Trophoblast cell (in vitro differentiated cells and primary cell): Measurements from ENCODE around the gene ABCC3.

Experiments used
- DNase-seq, 2 donors: peaks; one replicate each; pipeline ENCODE4 v3.0.0-alpha.2; 2016
- H2AFZ ChIP-seq: 2 replicates; pipeline ENCODE4 v1.6.1; 2013; ENCODE audit warnings: low read length, moderate library complexity, mild to moderate bottlenecking; ENCODE audit not compliant: insufficient read depth, poor library complexity
- H2AK5ac ChIP-seq: 2 replicates; pipeline ENCODE4 v1.6.1; 2013; ENCODE audit warnings: mild to moderate bottlenecking, low read length
- H2BK120ac ChIP-seq: 2 replicates; pipeline ENCODE4 v1.6.1; 2013; ENCODE audit warnings: low read length, mild to moderate bottlenecking, moderate library complexity; ENCODE audit not compliant: insufficient read depth, poor library complexity
- H2BK12ac ChIP-seq: 2 replicates; pipeline ENCODE4 v1.6.1; 2013; ENCODE audit warnings: mild to moderate bottlenecking, low read length, moderate library complexity
- H2BK5ac ChIP-seq: 2 replicates; pipeline ENCODE4 v1.6.1; 2013; ENCODE audit warnings: low read length, low read depth, moderate library complexity, mild to moderate bottlenecking; ENCODE audit not compliant: poor library complexity
- H3K14ac ChIP-seq: 2 replicates; pipeline ENCODE4 v1.6.1; 2013; ENCODE audit warnings: mild to moderate bottlenecking, low read length
- H3K18ac ChIP-seq: 2 replicates; pipeline ENCODE4 v1.6.1; 2013; ENCODE audit warnings: mild to moderate bottlenecking, low read length
- H3K23ac ChIP-seq: 2 replicates; pipeline ENCODE4 v1.6.1; 2013; ENCODE audit warnings: low read length
- H3K27ac ChIP-seq: 2 replicates; pipeline ENCODE4 v1.5.1; 2013; ENCODE audit warnings: low read depth, mild to moderate bottlenecking, inconsistent platforms, low read length, moderate library complexity
- H3K27me3 ChIP-seq: 2 replicates; pipeline ENCODE4 v1.6.1; 2013; ENCODE audit warnings: inconsistent platforms, mild to moderate bottlenecking, low read length, moderate library complexity; ENCODE audit not compliant: insufficient read depth
- H3K36me3 ChIP-seq, 2 experiments: 1 replicate in 1 of 2; 2 replicates in 1 of 2; pipeline ENCODE4 v1.6.1; 2013; ENCODE audit warnings: low read length in 2 of 2, mild to moderate bottlenecking in 2 of 2, moderate library complexity in 1 of 2; ENCODE audit not compliant: insufficient read depth in 2 of 2, control insufficient read depth in 1 of 2
- H3K4ac ChIP-seq: 2 replicates; pipeline ENCODE4 v1.6.1; 2013; ENCODE audit warnings: low read depth, mild to moderate bottlenecking, low read length, moderate library complexity
- H3K4me1 ChIP-seq, 2 experiments: 1 replicate in 1 of 2; 2 replicates in 1 of 2; pipeline ENCODE4 v1.6.1; 2013; ENCODE audit warnings: low read length in 2 of 2, mild to moderate bottlenecking in 2 of 2, moderate library complexity in 1 of 2; ENCODE audit not compliant: insufficient read depth in 2 of 2, control insufficient read depth in 1 of 2
- H3K4me2 ChIP-seq: 2 replicates; pipeline ENCODE4 v1.6.1; 2013; ENCODE audit warnings: inconsistent platforms, mild to moderate bottlenecking, low read length, moderate library complexity
- H3K4me3 ChIP-seq: 2 replicates; pipeline ENCODE4 v1.5.1; 2013; ENCODE audit warnings: mild to moderate bottlenecking, low read depth, low read length, inconsistent platforms
- H3K79me1 ChIP-seq: one replicate; pipeline ENCODE4 v1.6.1; 2013; ENCODE audit warnings: low read length
- H3K79me2 ChIP-seq: 2 replicates; pipeline ENCODE4 v1.6.1; 2013; ENCODE audit warnings: low read length, mild to moderate bottlenecking; ENCODE audit not compliant: control insufficient read depth, insufficient read depth, poor library complexity
- H3K9ac ChIP-seq: 2 replicates; pipeline ENCODE4 v1.6.1; 2013; ENCODE audit warnings: mild to moderate bottlenecking, low read length
- H3K9me3 ChIP-seq: 2 replicates; pipeline ENCODE4 v1.6.1; 2013; ENCODE audit warnings: low read depth, mild to moderate bottlenecking, control low read depth, inconsistent platforms, low read length; ENCODE audit not compliant: insufficient read depth
- H4K12ac ChIP-seq: 2 replicates; pipeline ENCODE4 v1.6.1; 2013; ENCODE audit warnings: low read depth, mild to moderate bottlenecking, low read length, moderate library complexity
- H4K8ac ChIP-seq: 2 replicates; pipeline ENCODE4 v1.6.1; 2013; ENCODE audit warnings: low read depth, mild to moderate bottlenecking, low read length, moderate library complexity
- H4K91ac ChIP-seq: one replicate; pipeline ENCODE4 v1.6.1; 2013; ENCODE audit warnings: low read depth, mild to moderate bottlenecking, low read length, moderate library complexity
- WGBS: extraction: QIAGEN DNeasy Blood & Tissue Kit; methylation state at CpG from one replicate; pipeline ENCODE4 v1.1.7; 2013; ENCODE audit warnings: missing lambda C conversion rate; ENCODE audit not compliant: insufficient read length, insufficient coverage; ENCODE audit errors: extremely low coverage; 5-methylcytosine and 5-hydroxymethylcytosine counted together

The ABCC3 gene

GRCh38 chr17:50691550-50692447, 57.1 kb downstream of the ABCC3 start:
- no peak overlapping the region for H3K4ac ChIP-seq
- no peak overlapping the region for H3K27ac ChIP-seq
- no peak overlapping the region for H3K14ac ChIP-seq
- no peaks in the 10 kb centered on the region for H3K9me3 ChIP-seq
- WGBS: no CpG with 5 or more reads among the region's 6 CpGs
- no peak overlapping the region for H3K9ac ChIP-seq
- H3K79me2 ChIP-seq: no peaks in the 10 kb centered on the region
- H2AFZ ChIP-seq: no peak overlapping the region
- no peak overlapping the region for H2BK5ac ChIP-seq
- no peaks in the 10 kb centered on the region for H3K27me3 ChIP-seq
- no peak overlapping the region for H3K4me3 ChIP-seq
- H3K4me2 ChIP-seq: no peak overlapping the region
- no peak overlapping the region for H4K12ac ChIP-seq
- no peak overlapping the region for H3K18ac ChIP-seq
- H4K8ac ChIP-seq: no peak overlapping the region
- no peak for DNase-seq
- H3K79me1 ChIP-seq: no peaks in the 10 kb centered on the region
- H4K91ac ChIP-seq: no peak overlapping the region
- no peak overlapping the region for H2BK12ac ChIP-seq
- H3K36me3 ChIP-seq: peaks cover 13 to 23% of the 10 kb centered on the region in 2 experiments
- no peak overlapping the region for H2BK120ac ChIP-seq
- no peak overlapping the region for H2AK5ac ChIP-seq
- H3K4me1 ChIP-seq: peaks cover 15 to 19% of the 10 kb centered on the region in 2 experiments
- no peak overlapping the region for H3K23ac ChIP-seq

DNA sequence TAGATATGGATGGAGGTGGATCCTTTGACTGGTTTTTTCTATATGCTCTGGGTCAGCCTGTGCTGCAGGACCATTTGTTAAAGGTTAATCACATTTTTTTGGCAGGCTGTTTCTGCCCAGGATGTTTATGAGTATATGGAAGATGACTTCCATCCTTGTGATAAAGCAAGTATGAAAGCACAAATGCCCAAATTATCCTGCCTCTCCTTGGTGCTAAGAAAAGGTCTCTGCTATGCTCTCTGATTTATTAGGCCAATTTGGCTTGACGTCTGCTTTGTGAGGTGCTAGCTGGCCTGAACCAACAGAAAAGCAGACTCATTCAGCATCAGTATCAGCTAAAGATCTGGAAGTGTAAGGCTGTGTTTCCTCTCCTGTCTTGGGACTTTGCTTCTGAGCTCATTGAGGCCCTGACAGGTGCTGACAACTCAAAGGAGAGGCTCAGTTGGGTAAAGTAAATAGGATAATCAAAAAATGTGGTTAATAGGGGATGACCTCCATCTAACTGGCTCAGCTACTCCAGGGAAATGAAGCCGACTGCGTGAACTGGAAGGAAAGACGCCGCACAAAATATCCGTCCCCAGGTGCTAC, 57.9 kb downstream of the ABCC3 start:
- H4K12ac ChIP-seq: no peak overlapping the region
- no CpG with 5 or more reads among the region's 6 CpGs for WGBS
- no peak overlapping the region for H3K4me3 ChIP-seq
- H3K79me1 ChIP-seq: no peaks in the 10 kb centered on the region
- no peaks in the 10 kb centered on the region for H3K27me3 ChIP-seq
- no peaks in the 10 kb centered on the region for H3K79me2 ChIP-seq
- no peak overlapping the region for H2AK5ac ChIP-seq
- H2AFZ ChIP-seq: no peak overlapping the region
- no peak overlapping the region for H3K4me2 ChIP-seq
- H3K9ac ChIP-seq: no peak overlapping the region
- H3K4ac ChIP-seq: no peak overlapping the region
- no peak overlapping the region for H2BK5ac ChIP-seq
- H2BK120ac ChIP-seq: no peak overlapping the region
- no peak overlapping the region for H3K18ac ChIP-seq
- peaks cover 9 to 13% of the 10 kb centered on the region in 2 experiments for H3K4me1 ChIP-seq
- no peak overlapping the region for H4K91ac ChIP-seq
- H2BK12ac ChIP-seq: no peak overlapping the region
- H3K14ac ChIP-seq: no peak overlapping the region
- no peaks in the 10 kb centered on the region for H3K9me3 ChIP-seq
- no peak overlapping the region for H3K23ac ChIP-seq
- H4K8ac ChIP-seq: no peak overlapping the region
- DNase-seq: no peak
- no peak overlapping the region for H3K27ac ChIP-seq
- peaks cover 16 to 28% of the 10 kb centered on the region in 2 experiments for H3K36me3 ChIP-seq

DNA sequence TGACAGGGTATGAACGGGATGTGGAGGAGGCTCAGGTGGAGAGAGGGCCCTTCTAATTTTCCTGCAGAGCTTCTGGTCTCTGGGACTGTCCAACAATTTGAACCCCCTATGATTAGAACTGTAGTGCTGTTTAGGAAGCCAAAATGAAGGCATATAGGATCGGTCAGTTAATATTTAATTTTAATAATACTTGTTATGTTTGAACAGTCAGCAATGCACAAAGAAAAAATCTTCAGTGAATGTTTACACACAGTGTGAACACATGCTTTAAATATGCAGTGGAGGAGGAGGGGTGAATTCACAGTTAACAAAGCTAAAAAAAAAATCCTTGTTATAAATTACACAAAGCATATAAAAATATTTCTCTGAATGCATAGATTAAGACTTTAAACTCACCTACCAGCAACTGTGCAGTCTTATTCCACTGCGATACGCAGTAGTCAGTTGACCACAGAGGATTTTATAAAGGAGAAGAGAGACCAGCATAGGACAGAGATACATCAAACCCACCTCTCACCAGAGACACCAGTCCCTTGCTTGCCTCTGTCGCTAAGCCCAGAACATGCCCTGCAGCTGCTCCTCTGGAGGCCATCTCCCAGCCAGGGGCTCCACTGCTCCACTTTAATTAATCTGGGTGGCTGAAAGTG, 58.5 kb downstream of the ABCC3 start:
- Histone ChIP-seq H3K9ac (no peak overlapping the region), H2AK5ac (no peak overlapping the region), H3K27me3 (no peaks in the 10 kb centered on the region), H3K36me3 (peaks cover 16 to 31% of the 10 kb centered on the region in 2 experiments), H4K8ac (no peak overlapping the region), H2BK120ac (no peak overlapping the region), H3K79me2 (no peaks in the 10 kb centered on the region), H3K4me2 (no peak overlapping the region), H3K79me1 (no peaks in the 10 kb centered on the region), H3K4me3 (no peak overlapping the region), H3K4me1 (peaks cover 8 to 11% of the 10 kb centered on the region in 2 experiments), H3K4ac (no peak overlapping the region), H2BK5ac (no peak overlapping the region), H2AFZ (no peak overlapping the region), H4K12ac (no peak overlapping the region), H4K91ac (no peak overlapping the region), H3K23ac (no peak overlapping the region), H3K9me3 (no peaks in the 10 kb centered on the region), H3K14ac (no peak overlapping the region), H2BK12ac (no peak overlapping the region), H3K18ac (no peak overlapping the region), H3K27ac (no peak overlapping the region)
- no peak for DNase-seq
- WGBS: no CpG with 5 or more reads among the region's 5 CpGs

DNA sequence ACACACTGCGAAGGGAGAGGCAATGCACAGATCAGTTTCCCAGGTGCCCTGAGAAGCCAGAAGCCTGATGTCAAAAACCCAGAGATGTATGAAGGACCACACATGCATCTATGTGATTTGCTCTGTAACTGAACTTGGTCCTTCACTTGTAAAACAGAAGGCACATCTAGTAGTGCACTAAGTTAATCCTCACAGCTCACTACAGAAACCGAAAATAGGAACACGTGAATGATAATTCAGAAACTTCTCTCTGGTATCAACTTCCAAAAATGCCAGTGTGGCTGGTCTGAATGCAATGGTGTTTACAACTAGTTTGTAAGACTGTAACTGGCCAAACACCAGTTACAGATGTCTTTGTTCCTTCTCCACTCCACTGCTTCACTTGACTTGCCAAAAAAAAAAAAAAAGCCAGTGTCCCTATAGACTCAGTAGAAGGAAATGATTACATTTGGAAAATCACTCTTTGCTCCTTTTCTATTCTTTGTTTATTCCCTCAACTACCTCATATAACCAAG, 61.7 kb downstream of the ABCC3 start:
- H2AK5ac ChIP-seq: no peak overlapping the region
- no peak for DNase-seq
- no peak overlapping the region for H2AFZ ChIP-seq
- peaks cover 1% of the 10 kb centered on the region for H3K9me3 ChIP-seq
- no peak overlapping the region for H3K9ac ChIP-seq
- H2BK5ac ChIP-seq: no peak overlapping the region
- no peak overlapping the region for H3K4me2 ChIP-seq
- H4K12ac ChIP-seq: no peak overlapping the region
- H3K79me1 ChIP-seq: no peaks in the 10 kb centered on the region
- H3K27ac ChIP-seq: no peak overlapping the region
- WGBS: no CpG with 5 or more reads among the region's 3 CpGs
- no peak overlapping the region for H2BK12ac ChIP-seq
- H3K23ac ChIP-seq: no peak overlapping the region
- no peak overlapping the region for H3K4ac ChIP-seq
- H3K79me2 ChIP-seq: no peaks in the 10 kb centered on the region
- H2BK120ac ChIP-seq: no peak overlapping the region
- no peak overlapping the region for H3K18ac ChIP-seq
- peaks cover 27 to 40% of the 10 kb centered on the region in 2 experiments for H3K36me3 ChIP-seq
- no peak overlapping the region for H3K14ac ChIP-seq
- no peak overlapping the region for H4K91ac ChIP-seq
- H3K27me3 ChIP-seq: no peaks in the 10 kb centered on the region
- H4K8ac ChIP-seq: no peak overlapping the region
- no peaks in the 10 kb centered on the region for H3K4me1 ChIP-seq
- H3K4me3 ChIP-seq: no peak overlapping the region
